Stimulated activated CD4-positive, alpha-beta T cell treated with anti-CD3 and anti-CD28 coated beads, Interleukin-15, amount 100 ng/mL, for 24 hours (primary cell): Measurements from ENCODE around the gene IKZF4.
A peak's percentile ranks its signal among the peaks of the same experiment; 100 is the strongest.
"Not testable (repeated sequence)": the region's sequence is repeated elsewhere in the genome, so short reads cannot be mapped to it uniquely, and the experiment has no call there.

ENCODE experiments used
- DNase-seq: peaks from one replicate; pipeline ENCODE4 v3.0.0-alpha.2; 2020

The IKZF4 gene

DNA sequence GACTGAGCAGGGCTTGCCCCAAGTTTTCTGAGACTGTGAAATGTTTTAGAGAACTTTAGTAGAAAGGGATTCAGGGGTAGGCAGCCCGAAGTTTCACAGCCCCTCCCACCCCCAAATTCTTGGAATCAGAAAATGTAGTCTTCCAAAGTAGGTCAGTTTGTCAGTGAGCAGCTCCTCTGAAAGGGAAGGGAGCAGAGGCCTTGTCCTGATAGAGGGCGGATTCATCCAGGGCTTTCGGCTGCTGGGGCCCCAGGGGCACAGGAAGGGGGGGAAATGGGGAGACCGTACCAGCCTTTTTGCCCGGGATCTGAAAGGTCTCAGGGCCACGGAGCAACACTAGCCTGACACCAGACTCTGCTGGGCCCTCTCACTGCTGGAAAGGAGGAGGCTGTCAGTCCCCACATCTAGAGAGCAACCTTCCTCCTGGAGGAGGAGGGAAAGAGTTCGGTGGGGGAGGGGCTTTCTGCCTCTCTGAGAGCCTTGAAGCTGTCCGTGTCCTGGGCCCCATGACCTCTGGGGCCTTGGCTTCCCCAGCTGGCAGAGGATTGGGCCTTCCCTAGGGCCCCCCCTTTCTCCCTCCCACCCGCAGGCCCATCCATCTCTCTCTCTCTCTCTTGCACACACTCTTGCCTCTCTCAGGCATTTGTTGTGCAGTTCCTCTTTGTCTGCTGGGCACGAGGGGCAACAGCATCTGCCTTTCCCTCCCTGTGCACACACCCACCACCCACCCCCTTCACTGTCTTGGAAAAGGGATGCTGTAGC lies at the start of gene IKZF4:
Gene IKZF4, plus strand, starts transcription at position 621 of the 762 bp plus-strand sequence. CDS start 451 bp downstream, outside the sequence.
- peak; percentile 52 for DNase-seq

DNA sequence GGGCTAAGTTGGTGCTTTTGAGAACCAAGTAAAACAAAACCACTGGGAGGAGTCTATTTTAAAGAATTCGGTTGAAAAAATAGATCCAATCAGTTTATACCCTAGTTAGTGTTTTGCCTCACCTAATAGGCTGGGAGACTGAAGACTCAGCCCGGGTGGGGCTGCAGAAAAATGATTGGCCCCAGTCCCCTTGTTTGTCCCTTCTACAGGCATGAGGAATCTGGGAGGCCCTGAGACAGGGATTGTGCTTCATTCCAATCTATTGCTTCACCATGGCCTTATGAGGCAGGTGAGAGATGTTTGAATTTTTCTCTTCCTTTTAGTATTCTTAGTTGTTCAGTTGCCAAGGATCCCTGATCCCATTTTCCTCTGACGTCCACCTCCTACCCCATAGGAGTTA lies 48.8 kb upstream of the IKZF4 start:
- no peak for DNase-seq

DNA sequence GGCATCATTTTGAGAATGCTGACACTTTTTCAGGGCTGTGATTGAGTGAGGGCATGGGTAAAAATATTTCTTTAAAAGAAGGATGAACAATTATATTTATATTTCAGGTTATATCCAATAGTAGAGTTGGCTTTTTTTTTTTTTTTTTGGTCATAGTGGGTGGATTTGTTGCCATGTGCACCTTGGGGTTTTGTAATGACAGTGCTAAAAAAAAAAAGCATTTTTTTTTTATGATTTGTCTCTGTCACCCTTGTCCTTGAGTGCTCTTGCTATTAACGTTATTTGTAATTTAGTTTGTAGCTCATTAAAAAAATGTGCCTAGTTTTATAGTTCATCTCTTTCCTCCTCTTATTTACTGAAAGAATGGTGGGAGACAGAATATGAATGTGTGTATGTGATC lies 48.4 kb upstream of the IKZF4 start:
- no peak for DNase-seq

DNA sequence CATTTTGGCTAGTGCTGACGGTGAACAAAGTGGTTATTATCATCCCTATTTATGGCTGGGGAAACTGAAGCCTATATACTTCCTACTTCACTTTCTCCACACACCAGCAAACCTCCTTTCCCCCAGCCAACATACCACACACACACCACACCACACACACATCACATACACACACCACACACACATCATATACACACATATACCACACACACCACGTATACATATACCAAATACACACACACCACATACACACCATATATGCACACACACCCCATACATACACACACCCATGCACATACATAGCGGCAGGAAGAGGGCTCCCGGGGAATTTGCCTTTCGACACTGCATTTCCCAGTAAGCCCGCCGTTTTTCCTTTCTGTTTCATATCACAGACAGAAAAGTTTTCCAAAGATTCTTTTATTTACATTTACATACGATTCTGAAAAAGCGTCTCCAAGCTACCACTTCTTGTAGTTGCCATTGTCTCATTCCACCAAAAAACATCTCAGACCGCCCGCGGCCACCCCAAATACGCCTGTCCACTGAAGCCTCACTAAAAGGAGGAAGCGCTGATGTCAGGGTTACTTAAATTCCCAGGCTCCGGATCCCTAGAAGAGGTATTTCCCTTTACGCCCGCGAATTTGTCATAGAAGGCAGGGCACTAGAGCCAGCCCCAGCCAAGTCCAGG lies 47.8 kb upstream of the IKZF4 start:
- no peak for DNase-seq

DNA sequence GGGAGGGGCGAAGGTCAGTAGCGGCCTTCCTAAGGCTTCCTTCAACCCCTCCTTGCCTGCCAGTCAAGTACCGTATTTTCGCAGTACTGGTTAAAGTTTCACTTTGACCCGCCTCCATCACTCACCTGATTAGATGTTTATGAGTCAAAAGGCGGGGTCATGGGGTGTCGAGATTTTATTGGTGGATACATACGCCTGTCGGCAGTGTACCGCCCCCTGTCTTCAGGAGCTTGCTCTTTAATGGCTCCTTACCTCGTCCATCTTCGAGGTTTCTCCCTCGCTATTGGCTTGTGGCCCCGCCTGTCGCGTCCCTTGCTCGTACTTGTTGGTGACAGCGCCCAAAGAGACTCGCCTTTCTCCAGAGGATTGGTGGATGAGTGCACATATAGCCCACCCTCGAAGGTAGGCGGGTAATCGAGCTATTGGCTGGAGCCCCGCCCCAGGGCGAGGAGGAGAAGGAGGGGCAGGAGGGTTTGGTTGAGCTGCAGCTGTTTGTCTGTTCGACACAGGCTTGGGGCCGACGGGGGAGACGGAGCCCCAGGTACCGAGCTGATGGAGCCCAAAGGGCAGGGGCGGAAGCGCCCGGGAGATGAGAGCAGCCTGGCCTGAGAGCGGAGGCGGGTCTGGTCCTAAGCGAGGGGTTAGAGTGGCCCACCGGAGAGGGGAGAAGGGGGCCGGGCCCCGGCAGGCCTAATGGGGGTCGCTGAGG lies 47.1 kb upstream of the IKZF4 start, which contains the start of gene RAB5B:
Gene RAB5B, plus strand, starts transcription at position 480 of the 709 bp plus-strand sequence. CDS start 12,883 bp downstream, outside the sequence.
- DNase-seq: peak; percentile 99

DNA sequence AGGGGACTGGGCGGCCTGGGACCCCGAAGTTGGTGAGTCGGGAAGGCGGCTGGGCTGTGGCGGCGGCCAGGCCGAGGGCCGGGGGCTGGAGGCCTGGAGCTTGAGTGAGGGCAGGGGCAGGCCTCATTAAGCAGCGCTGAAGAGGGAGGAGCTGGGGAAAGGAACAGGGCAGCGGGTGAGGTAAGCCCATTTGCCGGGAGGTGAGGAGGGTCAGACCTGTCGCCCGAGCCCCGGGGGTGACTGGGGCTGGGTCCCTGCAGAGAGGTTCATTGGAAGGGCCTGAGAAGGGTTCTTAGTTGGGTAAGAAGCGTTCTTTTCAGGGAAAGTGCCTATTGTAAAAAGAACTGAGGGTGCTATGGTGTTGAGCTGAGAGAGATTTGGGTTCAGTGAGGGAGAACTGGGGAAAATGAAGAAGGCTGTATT lies 46.5 kb upstream of the IKZF4 start:
- peak; percentile 54 for DNase-seq

DNA sequence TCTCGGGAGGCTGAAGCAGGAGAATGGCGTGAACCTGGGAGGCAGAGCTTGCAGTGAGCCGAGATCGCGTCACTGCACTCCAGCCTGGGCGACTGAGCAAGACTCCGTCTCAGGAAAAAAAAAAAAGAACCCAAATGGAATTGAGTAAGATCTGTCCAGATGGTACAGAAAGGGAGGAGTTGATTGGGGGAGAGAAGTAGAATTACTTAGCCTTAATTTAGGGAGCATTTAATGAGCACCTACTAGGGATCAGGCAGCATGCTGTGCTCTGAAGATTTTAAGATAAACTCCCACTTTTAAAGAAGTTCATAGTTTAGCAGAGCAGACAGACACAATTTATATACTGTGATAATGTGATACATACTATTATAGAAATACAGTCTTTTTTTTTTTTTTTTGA lies 42.5 kb upstream of the IKZF4 start:
- DNase-seq: no peak

DNA sequence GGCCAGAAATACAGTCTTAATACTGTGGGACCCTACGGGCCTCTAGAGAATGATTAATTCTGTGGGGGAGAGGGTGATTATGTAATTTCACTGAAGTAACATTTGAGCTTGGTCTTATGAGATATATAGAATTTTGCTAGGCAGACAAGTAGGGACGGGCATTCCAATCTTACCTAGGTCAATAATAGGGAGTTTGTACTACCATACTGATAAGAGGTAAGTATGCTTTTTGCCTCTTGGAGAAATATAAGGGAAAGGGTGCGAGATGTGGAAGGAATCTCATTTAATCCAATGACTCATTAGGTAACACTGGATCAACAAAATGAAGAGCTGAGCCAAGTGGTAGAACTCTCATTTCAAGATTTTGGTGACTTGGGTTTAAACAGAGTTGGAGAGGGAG lies 41.8 kb upstream of the IKZF4 start:
- no peak for DNase-seq

DNA sequence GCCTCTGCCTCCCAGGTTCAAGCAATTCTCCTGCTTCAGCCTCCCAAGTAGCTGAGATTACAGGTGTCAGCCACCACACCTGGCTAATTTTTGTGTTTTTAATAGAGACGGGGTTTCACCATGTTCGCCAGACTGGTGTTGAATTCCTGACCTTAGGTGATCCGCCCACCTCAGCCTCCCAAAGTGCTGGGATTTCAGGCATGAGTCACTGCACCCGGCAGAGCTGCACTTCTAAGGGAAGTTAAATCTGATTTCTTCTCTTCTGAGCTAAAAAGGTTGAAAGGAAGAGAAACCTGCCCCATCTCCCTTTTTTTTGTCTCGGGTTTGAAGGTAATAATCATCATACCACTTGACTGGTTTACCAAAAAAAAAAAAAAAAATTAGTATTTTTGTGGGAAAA lies 39.0 kb upstream of the IKZF4 start:
- not testable (repeated sequence) for DNase-seq

DNA sequence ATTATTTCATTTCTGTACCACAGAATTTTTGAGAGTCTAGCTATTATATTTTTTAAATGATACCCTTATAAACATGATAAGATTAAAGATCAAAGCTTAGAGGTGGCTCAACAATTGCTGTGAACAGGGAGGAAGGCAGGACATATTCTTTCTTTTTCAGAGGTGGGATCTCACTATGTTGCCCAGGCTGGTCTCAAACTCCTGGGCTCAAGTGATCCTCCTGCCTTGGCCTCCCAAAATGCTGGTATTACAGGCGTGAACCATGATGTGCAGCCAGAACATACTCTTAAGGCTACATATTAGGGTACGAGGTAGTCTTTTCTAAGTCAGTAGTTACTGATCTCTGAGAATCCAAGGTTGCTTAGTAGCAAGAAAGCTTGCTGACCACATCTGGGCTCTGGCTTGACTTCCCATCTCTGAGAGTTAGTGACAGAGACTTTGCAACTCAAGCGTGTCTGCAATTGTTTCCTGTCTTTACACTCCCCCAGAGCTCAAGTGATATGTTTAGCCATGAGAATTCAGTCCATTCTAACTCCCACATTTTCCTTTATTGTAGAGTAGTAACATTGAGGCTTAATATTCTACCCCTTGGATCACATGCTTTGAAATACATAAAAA lies 38.4 kb upstream of the IKZF4 start:
- no peak for DNase-seq

DNA sequence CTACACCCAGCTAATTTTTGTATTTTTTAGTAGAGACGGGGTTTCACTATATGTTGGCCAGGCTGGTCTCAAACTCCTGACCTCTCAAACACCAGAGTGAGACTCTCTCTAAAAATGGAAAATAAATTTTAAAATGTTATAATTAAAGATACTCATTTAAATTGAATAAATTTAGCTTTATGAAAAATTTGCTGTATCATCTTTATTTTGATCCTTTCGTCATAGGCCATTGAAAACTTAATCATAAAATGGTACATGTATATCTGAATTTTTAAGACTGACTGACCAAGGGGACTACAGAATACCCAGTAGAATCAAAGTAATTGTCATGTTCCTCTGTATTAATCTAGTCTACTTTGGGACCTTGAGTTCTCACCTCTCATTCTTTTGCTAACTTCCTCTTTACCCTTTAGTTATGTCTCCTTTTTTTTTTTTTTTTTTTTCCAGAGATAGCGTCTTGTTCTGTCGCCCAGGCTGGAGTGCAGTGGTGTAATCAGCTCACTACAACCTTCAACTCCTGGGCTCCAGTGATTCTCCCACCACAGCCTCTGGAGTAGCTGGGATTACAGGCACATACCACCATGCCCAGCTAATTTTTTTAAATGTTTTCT lies 37.5 kb upstream of the IKZF4 start:
- DNase-seq: no peak

DNA sequence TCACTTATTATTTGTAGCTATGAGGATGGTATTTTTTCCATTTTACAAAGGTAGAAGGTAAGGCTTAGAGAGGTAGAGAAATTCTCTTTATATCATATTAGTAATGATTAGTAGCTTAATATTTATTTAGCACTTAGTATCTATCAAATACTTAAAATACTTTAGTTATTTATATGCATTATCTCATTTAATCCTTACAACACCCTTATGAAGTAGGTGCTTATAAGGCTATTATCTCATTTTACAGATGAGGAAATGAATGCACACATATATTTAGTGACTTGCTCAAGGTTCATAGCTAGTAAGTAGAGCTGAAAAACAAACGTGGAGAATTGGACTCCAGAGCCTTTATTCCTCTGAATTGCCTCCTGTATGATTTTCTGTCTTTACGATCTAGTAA lies 36.0 kb upstream of the IKZF4 start:
- no peak for DNase-seq

DNA sequence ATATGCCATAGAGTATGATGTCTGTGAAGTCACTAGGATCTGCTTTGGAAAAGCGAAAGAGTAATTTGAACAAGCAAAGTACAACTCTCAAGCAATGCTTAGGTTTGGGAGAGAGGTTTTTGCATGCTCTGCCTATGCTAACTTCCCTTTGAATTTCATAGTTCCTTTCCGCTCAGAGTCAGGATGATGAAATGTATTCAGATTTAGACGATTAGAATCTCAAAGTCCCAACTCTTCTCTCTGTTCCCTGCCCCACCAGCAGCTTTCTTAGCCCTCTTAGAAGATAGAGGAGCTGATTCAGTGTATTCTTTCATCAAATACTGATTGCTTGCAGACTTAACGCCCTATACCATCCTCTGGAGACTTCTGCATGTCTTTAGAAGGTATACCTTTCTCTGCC lies 35.5 kb upstream of the IKZF4 start:
- DNase-seq: no peak

DNA sequence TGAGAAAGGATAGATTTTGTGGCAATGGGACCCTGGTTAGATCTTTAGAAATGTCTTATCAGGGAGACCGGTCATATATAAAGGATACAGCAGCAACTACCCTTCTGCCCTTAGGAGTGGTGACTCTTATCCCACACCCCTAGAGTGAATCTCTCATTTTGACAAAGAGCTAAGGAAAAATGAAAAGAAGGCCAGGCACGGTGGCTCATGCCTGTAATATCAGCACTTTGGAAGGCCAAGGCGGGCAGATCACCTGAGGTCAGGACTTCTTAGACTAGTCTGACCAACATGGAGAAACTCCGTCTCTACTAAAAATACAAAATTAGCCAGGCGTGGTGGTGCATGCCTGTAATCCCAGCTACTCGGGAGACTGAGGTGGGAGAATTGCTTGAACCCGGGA lies 34.9 kb upstream of the IKZF4 start:
- not testable (repeated sequence) for DNase-seq

DNA sequence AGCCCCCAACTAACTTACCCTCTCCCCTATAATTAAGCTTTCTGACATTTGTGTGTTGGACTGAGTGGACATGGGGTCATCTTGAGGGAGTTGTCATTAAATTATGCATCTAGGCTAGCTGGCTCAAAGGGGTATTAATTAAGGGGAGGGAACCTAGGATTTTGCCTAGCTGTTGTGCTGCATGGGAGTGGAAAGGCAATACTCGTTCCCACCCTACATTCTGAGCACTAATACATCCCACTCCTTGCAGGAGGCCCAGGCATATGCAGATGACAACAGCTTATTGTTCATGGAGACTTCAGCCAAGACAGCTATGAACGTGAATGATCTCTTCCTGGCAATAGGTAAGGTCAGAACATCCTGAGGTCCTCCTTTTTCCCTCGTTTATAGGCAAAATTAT lies 29.7 kb upstream of the IKZF4 start:
- no peak for DNase-seq

DNA sequence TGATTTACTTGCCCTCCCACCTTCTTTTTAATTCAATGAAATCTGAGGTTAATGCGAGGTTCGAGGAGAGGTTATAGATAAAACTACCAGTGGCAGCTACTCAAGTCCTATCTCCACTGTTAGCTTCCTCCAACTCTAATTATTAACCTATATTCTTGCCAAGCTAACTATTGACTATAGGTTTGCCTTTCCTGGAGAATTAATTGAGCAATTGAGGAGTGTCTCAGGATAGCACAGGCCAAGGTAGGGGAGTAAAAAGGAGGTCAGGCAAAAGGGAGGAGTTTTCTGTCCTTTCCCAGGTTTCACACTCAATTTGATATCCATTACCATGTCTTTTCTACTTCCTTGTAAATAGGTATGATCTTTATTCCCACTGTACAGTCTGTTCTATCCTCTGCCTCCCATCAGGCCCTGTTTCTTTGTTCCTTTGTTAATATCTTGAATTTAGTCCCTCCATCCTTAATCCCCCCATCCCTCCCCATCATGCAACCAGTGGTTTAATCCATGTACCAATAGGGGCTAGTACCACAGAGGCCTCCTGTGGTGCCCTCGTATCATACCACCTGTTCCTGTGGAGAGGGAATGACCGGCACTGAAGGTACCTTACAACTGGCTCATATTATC lies 27.5 kb upstream of the IKZF4 start:
- no peak for DNase-seq

DNA sequence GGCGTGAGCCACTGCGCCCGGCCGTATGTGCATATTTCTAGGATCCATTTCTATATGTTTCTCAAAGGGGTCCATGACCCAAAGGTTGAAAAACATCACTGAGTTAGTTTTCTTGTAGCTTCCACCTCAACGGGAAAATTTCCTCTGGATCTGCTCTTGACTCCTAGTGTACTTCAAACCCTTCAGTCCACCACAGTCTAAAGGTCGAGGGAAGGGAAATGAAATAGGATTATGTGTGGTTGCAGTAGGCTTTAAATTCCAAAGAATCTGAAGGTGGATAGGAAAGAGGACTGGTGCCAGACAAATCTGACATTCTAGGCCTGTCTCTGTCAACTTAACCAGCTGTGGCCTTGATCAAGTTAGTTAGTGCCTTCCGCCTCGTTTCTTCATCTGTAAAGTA lies 25.5 kb upstream of the IKZF4 start:
- DNase-seq: no peak

DNA sequence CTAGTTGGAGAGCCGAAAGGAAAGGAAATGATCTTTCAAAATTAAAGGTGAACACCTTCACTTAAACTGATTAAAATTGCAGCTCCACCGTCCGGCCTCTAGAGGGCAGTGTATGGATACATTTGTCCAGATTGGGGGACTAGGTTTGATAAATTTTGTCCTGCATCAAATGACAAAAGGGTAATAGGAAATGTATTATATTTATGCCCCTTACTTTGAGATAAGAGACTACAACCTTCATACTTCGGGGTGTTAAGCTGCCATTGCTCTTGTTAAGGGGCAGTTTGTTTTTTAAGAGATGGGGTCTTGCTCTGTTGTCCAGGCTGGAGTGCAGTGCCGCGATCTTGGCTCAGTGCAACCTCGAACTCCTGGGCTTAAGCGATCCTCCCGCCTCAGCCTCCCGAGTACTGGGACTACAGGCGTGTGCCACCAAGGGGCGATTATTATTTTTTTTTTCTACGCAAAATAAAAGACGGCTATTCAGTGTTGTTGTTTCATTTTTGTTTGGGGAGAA lies 24.6 kb upstream of the IKZF4 start:
- DNase-seq: peak; percentile 69

DNA sequence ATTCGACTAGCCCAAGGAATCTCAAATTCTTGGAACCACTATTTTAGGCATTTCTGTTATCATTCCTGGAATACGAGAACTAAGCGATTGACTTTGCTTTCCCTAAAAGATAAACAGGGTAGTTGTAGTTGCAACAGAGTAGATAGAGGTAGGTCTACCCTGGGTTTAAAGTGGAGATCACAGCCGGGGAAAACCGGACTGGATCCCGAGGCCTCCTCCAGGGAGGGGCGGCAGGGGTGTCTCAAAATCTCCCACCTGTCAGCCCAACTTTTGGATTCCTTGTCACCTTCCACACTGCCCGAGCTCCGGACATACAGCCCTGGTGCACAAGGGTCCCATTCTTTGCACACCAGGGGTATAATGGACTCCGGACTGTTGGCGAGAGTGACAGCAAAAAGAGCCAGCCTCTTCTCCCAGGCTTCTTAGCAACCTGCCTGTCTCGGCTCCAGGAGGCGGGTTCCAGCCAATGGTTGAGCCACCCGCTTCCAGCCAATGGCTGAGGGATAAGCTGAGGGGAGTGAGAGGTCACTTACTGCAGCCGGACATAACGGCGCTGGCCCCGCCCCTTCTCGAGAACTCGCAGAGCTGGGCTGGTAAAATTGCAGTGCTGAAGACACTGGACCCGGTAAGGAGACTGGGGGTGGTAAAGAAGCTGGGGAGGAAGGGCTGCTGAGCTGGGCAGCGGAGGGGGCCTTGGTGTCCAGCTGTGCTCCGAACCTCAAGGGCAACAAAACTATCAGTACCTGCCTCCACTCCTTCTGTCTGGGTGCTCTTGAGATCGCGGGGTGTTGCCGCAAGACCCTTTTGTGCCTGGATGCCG lies 23.9 kb upstream of the IKZF4 start, which contains the start of gene SUOX:
Gene SUOX, plus strand, starts transcription at position 562 of the 820 bp plus-strand sequence. CDS start 4,946 bp downstream, outside the sequence.
- peak; percentile 63 for DNase-seq

DNA sequence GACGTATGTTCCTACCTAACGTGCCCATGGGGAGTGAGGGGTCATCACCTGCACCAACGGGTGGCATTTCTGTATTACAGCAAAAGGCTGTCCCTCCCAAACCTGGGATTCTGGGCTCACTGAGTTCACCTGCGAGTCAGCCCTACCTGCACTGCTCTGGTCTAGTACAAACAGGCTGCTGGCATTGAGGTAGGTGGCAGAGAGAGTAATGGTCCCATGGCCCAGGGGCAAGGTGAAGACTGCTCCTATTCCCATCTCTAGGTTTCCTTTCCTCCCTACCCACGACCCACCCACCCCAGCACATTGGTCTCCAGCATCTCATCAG lies 23.3 kb upstream of the IKZF4 start:
- DNase-seq: peak; percentile 11

DNA sequence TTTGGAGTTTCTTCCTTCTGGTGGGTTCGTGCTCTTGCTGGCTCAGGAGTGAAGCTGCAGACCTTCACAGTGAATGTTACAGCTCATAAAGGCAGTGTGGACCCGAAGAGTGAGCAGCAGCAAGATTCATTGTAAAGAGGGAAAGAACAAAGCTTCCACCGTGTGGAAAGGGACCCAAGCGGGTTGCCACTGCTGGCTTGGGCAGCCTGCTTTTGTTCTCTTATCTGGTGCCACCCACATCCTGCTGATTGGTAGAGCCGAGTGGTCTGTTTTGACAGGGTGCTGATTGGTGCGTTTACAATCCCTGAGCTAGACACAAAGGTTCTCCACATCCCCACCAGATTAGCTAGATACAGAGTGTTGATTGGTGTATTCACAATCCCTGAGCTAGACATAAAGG lies 21.3 kb upstream of the IKZF4 start:
- DNase-seq: not testable (repeated sequence)
